GM12891 (cell line): ENCODE measurements around the gene SCARB2.

Experiments
- PAX5 ChIP-seq: IDR thresholded peaks from 2 replicates; pipeline ENCODE4 v1.6.1; 2011; ENCODE audit warnings: low read length, moderate library complexity, mild to moderate bottlenecking; ENCODE audit not compliant: insufficient read depth, severe bottlenecking
- POLR2A ChIP-seq: IDR thresholded peaks from 2 replicates; pipeline ENCODE4 v1.6.1; 2011; ENCODE audit warnings: low read depth, low read length, control low read depth
- POLR2AphosphoS5 ChIP-seq: IDR thresholded peaks from 2 replicates; pipeline ENCODE4 v1.6.1; 2011; ENCODE audit warnings: low read depth, low read length, control low read depth
- POU2F2 ChIP-seq: IDR thresholded peaks from 2 replicates; pipeline ENCODE4 v1.6.1; 2011; ENCODE audit warnings: low read depth, mild to moderate bottlenecking, control low read depth, low read length, moderate library complexity
- SPI1 ChIP-seq: IDR thresholded peaks from 2 replicates; pipeline ENCODE4 v1.6.1; 2011; ENCODE audit warnings: low read depth, low read length, control low read depth
- TAF1 ChIP-seq: IDR thresholded peaks from 2 replicates; pipeline ENCODE4 v1.6.1; 2011; ENCODE audit warnings: low read depth, low read length, control low read depth

DNA sequence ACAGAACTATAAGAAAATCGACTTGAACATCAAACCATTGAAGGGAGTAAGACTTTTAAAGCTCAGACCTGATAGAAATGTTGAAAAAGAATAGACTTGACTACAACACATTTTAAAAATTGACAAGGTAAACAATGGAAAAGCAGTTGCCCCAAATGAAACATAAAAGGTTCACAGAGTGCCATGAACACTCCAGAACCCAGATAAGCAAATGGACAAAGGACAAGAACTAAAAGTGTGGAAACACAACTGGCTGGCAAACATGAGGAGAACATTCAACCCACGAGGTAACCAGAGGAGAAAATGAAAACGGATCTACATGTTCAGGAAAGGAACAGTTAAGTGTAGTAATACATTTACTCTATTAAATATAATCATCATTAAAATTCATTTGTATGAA is 26.5 kb downstream of the SCARB2 start:
- TF ChIP-seq POLR2A (no peak), POLR2AphosphoS5 (no peak), PAX5 (no peak), TAF1 (no peak), SPI1 (no peak), POU2F2 (no peak)
